ENCODE data around the gene SLIT1.

Gene SLIT1

GRCh38 chr10:97020452-97021400 is 165.0 kb downstream of the SLIT1 start:
- DNase-seq (ENCODE audit: low spot score) = no peak

GRCh38 chr10:97019213-97019844 is 166.4 kb downstream of the SLIT1 start:
- no peak for DNase-seq (ENCODE audit: low spot score)

- DNase-seq (ENCODE audit: low spot score) = no peak
Observed at GRCh38 chr10:97018251-97019212, 167.2 kb downstream of the SLIT1 start.

GRCh38 chr10:97017474-97017903 is 168.3 kb downstream of the SLIT1 start:
- DNase-seq (ENCODE audit: low spot score) = no peak

- DNase-seq (ENCODE audit: low spot score) = no peak
Observed at GRCh38 chr10:97016728-97017473, 168.9 kb downstream of the SLIT1 start.

GRCh38 chr10:97015240-97015639 is 170.5 kb downstream of the SLIT1 start:
- no peak for DNase-seq (ENCODE audit: low spot score)

- DNase-seq (ENCODE audit: low spot score) = no peak
Observed at GRCh38 chr10:97013983-97014382, 171.8 kb downstream of the SLIT1 start.

- DNase-seq (ENCODE audit: low spot score) = no peak
Observed at GRCh38 chr10:97013568-97013967, 172.2 kb downstream of the SLIT1 start.

GRCh38 chr10:97012470-97012869 is 173.3 kb downstream of the SLIT1 start:
- no peak for DNase-seq (ENCODE audit: low spot score)

- no peak for DNase-seq (ENCODE audit: low spot score)
Observed at GRCh38 chr10:97011397-97011796, 174.4 kb downstream of the SLIT1 start.

- DNase-seq (ENCODE audit: low spot score) = no peak
Observed at GRCh38 chr10:97010695-97011206, 175.0 kb downstream of the SLIT1 start.

GRCh38 chr10:97007417-97007816 is 178.3 kb downstream of the SLIT1 start:
- no peak for DNase-seq (ENCODE audit: low spot score)

- DNase-seq (ENCODE audit: low spot score) = no peak
Observed at GRCh38 chr10:97006364-97006763, 179.4 kb downstream of the SLIT1 start.

- DNase-seq (ENCODE audit: low spot score) = no peak
Observed at GRCh38 chr10:97005349-97005748, 180.4 kb downstream of the SLIT1 start.

GRCh38 chr10:97004591-97004990 is 181.2 kb downstream of the SLIT1 start:
- DNase-seq (ENCODE audit: low spot score) = no peak

GRCh38 chr10:97003804-97004201 is 182.0 kb downstream of the SLIT1 start:
- DNase-seq (ENCODE audit: low spot score) = no peak

- no peak for DNase-seq (ENCODE audit: low spot score)
Observed at GRCh38 chr10:97003151-97003803, 182.5 kb downstream of the SLIT1 start.

- no peak for DNase-seq (ENCODE audit: low spot score)
Observed at GRCh38 chr10:97002670-97003069, 183.1 kb downstream of the SLIT1 start.

- no peak for DNase-seq (ENCODE audit: low spot score)
Observed at GRCh38 chr10:97001183-97001991, 184.4 kb downstream of the SLIT1 start.
